HG02678 (cell line): ENCODE measurements around the gene PIM3.
"Not testable (repeated sequence)": the region's sequence is repeated elsewhere in the genome, so short reads cannot be mapped to it uniquely, and the experiment has no call there.

Source experiments
- ATAC-seq: cut with Tn5 transposase; IDR thresholded peaks from one replicate; pipeline ENCODE4 v1.9.1; 2021; ENCODE audit warnings: mild to moderate bottlenecking, moderate library complexity; ENCODE audit not compliant: unreplicated experiment

Gene PIM3

GRCh38 chr22:49981799-49982198 is 21.2 kb downstream of the PIM3 start:
- ATAC-seq = not testable (repeated sequence)

- no peak for ATAC-seq
Observed at GRCh38 chr22:49983148-49984042, 22.8 kb downstream of the PIM3 start.

GRCh38 chr22:49986325-49986724 is 25.8 kb downstream of the PIM3 start:
- no peak for ATAC-seq

GRCh38 chr22:49989826-49990225 is 29.3 kb downstream of the PIM3 start:
- not testable (repeated sequence) for ATAC-seq

GRCh38 chr22:49991167-49991566 is 30.6 kb downstream of the PIM3 start:
- ATAC-seq = no peak

- ATAC-seq = no peak
Observed at GRCh38 chr22:49991907-49992533, 31.4 kb downstream of the PIM3 start.

- no peak for ATAC-seq
Observed at GRCh38 chr22:49992921-49993648, 32.5 kb downstream of the PIM3 start.

- no peak for ATAC-seq
Observed at GRCh38 chr22:49993649-49994360, 33.2 kb downstream of the PIM3 start.

- no peak for ATAC-seq
Observed at GRCh38 chr22:49994361-49995040, 33.9 kb downstream of the PIM3 start.

GRCh38 chr22:49995041-49995360 is 34.4 kb downstream of the PIM3 start:
- ATAC-seq = no peak

- no peak for ATAC-seq
Observed at GRCh38 chr22:49995361-49996118, 35.0 kb downstream of the PIM3 start.

- ATAC-seq = no peak
Observed at GRCh38 chr22:49996119-49996517, 35.5 kb downstream of the PIM3 start.

- no peak for ATAC-seq
Observed at GRCh38 chr22:49996518-49997250, 36.1 kb downstream of the PIM3 start.

GRCh38 chr22:49997251-49997599 is 36.7 kb downstream of the PIM3 start:
- ATAC-seq = no peak

- no peak for ATAC-seq
Observed at GRCh38 chr22:49997932-49998717, 37.6 kb downstream of the PIM3 start.

- no peak for ATAC-seq
Observed at GRCh38 chr22:49998718-49999062, 38.1 kb downstream of the PIM3 start.

- no peak for ATAC-seq
Observed at GRCh38 chr22:49999063-49999945, 38.7 kb downstream of the PIM3 start.
